ACHN (cell line): ENCODE measurements around the gene TRIM40.

Experiments
- DNase-seq: peaks from one replicate; pipeline ENCODE4 v3.0.0-alpha.2; 2015
- in situ Hi-C: cut with HindIII; loops from 2 replicates; pipeline ENCODE4 v1.10.0; 2017; ENCODE audit warnings: low sequenced_read_pairs, low pct_ligation_motif_present, low pct_unique_long_range_greater_than_20kb

Gene TRIM40

GRCh38 chr6:30184417-30185031, 48.6 kb downstream of the TRIM40 start:
- DNase-seq: no peak
- in situ Hi-C loops: no loop called here

- in situ Hi-C loops: no loop called here
- DNase-seq: no peak
Measured at GRCh38 chr6:30185846-30186484, 50.0 kb downstream of the TRIM40 start.

GRCh38 chr6:30188541-30188940, 52.6 kb downstream of the TRIM40 start:
- in situ Hi-C loops: no loop called here
- no peak for DNase-seq

GRCh38 chr6:30192076-30192475, 56.1 kb downstream of the TRIM40 start:
- DNase-seq: no peak
- in situ Hi-C loops: no loop called here

GRCh38 chr6:30194797-30195690, 59.1 kb downstream of the TRIM40 start:
- DNase-seq: no peak
- in situ Hi-C loops: no loop called here

- in situ Hi-C loops: no loop called here
- no peak for DNase-seq
Measured at GRCh38 chr6:30195951-30196350, 60.0 kb downstream of the TRIM40 start.

- DNase-seq: no peak
- in situ Hi-C loops: no loop called here
Measured at GRCh38 chr6:30196376-30196775, 60.4 kb downstream of the TRIM40 start.
